AG10803 (cell line): ENCODE results near the gene INMT.

Source experiments
- DNase-seq: peaks from one replicate; pipeline ENCODE4 v3.0.0; 2010; ENCODE audit warnings: low read depth
- H3K4me3 ChIP-seq: 2 replicates; pipeline ENCODE4 v1.5.1; 2011; ENCODE audit warnings: mild to moderate bottlenecking, low read length, control low read depth
- TF ChIP-seq, protein P1 (sequence below): conservative IDR thresholded peaks from 2 replicates; pipeline ENCODE4 v1.5.1; 2011; ENCODE audit warnings: mild to moderate bottlenecking, low read length, control low read depth, inconsistent platforms

INMT gene

DNA sequence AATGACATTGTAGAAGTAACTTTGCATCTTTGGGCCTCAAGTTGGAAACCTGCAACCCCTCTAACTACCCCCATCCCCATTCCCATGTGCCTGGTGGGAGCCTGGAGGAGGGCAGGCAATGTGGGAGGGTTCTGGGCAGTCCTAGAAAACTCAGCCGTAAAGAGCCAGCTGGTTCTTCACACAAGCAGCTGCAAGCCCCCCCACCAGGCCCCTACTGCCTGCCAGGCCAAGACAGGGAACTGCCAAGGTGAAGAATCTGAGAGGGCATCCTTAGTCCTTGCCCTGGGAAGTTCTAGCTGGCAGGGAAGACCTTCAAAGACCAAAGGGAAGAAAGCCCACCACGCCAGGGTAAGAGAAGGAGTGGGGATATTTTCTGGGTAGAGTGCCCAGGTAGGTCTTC is 12.2 kb upstream of the INMT start:
- TF ChIP-seq, protein P1, sequence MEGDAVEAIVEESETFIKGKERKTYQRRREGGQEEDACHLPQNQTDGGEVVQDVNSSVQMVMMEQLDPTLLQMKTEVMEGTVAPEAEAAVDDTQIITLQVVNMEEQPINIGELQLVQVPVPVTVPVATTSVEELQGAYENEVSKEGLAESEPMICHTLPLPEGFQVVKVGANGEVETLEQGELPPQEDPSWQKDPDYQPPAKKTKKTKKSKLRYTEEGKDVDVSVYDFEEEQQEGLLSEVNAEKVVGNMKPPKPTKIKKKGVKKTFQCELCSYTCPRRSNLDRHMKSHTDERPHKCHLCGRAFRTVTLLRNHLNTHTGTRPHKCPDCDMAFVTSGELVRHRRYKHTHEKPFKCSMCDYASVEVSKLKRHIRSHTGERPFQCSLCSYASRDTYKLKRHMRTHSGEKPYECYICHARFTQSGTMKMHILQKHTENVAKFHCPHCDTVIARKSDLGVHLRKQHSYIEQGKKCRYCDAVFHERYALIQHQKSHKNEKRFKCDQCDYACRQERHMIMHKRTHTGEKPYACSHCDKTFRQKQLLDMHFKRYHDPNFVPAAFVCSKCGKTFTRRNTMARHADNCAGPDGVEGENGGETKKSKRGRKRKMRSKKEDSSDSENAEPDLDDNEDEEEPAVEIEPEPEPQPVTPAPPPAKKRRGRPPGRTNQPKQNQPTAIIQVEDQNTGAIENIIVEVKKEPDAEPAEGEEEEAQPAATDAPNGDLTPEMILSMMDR = no peak
- H3K4me3 ChIP-seq = no peak overlapping the region
- DNase-seq = no peak

DNA sequence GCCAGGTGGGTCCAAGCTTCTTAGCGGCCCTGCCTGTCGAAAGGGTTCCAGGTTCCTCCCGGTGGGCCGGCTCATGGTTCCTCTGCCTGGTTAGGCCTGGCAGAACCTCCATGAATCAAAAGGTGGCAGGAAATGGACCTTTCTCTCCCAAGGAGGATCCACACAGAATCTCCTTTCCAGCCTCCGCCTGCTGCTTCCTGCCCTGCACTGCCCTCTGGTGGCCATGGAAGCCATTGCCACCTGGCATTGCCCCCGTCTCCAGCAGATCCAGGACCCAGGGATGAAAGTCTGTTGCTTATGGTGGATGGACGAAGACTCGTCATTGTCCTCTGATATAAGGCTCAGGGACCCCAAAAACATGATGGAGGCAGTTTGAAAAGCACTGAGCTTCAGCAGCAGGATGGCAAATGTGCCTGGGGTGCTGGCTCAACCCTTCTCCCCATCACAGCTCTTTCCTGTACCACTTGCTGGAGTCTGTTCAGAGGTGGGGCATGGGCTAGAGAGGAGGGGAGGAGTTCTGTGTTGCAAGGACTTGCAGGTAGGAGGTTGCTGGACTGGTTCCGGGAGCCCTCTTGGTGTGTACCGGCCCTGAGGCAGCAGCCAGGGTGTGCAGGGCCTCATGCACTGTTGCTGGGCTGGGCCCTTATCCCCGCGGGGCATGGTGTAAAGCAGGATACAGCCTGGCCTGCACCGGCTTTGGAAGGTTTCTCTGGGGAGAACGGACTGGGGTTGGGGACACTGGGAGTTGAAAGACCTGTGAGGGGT is 11.3 kb upstream of the INMT start:
- TF ChIP-seq, protein P1 = peak; percentile 97
- DNase-seq = peak; percentile 57
- H3K4me3 ChIP-seq = no peak overlapping the region

DNA sequence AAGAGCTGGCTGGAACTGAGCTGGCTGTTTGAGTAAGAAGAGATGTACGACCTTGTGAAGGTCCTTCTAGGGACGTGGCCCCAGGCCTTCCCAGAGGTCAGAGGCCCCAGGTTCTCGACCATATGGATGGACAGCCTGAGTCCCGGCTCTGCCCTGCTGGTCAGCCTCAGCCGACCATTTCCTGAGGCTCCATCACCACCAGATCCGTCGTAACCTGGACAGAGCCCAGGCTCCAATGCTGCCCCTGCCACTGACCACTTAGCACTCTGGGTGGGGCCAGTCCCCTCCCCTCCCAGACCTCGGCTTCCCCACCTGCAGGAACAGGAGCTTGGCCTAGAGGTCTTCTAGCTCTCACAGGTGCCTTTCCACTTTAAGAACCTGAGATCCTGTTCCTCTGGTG is 10.6 kb upstream of the INMT start:
- no peak overlapping the region for H3K4me3 ChIP-seq
- TF ChIP-seq, protein P1 = no peak
- DNase-seq = no peak

DNA sequence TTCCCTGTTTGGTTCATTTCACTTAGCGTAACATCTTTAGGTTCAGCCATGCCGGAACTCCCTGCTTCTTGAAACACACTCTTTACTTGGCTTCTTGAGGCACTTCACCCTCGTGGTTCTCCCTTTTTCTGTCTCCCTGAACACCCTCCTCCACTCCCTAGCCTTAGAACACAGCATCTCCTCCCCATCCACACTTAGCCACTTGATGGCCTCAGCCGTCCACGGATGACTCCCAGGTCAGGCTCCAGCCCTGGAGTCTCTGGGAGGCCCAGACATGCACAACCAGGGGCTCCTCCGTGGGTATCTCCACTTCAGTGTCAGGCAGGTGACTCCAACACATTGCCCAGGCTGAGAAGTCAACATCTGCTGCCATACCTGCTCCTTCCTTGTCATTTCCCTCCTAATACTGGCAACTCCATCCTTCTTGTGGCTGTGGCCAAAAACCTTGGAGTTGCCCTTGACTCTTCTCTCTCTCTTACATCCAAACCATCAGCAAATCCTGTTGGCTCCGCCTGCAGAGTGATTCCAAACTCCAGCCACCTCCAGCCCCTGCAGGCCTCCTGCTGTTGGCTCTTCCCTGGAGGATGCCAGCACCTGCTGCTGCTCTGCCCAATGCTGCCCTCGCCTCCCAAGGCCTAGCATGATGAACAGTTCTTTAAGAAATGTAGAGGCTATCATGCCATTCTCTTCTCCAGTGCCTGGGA is 8.4 kb upstream of the INMT start:
- TF ChIP-seq, protein P1 = peak; percentile 57
- DNase-seq = peak; percentile 38
- H3K4me3 ChIP-seq = no peak overlapping the region

DNA sequence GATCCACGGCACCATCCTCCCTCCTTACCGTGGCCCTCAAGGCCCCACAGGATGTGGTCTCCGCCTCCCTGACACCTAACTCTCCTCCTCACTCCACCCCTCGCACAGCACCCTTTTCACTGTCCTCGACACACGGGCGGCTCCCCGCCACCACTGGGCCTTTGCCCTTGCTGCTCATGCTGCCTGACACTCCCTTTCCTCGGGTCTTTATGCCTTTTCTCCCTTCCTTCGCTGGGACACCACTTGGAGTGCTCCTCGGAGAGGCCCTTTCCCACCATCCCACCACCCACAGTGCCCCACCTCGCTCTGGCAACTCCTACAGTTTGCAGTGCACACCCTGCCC is 7.9 kb upstream of the INMT start:
- H3K4me3 ChIP-seq = no peak overlapping the region
- TF ChIP-seq, protein P1 = no peak
- DNase-seq = no peak

DNA sequence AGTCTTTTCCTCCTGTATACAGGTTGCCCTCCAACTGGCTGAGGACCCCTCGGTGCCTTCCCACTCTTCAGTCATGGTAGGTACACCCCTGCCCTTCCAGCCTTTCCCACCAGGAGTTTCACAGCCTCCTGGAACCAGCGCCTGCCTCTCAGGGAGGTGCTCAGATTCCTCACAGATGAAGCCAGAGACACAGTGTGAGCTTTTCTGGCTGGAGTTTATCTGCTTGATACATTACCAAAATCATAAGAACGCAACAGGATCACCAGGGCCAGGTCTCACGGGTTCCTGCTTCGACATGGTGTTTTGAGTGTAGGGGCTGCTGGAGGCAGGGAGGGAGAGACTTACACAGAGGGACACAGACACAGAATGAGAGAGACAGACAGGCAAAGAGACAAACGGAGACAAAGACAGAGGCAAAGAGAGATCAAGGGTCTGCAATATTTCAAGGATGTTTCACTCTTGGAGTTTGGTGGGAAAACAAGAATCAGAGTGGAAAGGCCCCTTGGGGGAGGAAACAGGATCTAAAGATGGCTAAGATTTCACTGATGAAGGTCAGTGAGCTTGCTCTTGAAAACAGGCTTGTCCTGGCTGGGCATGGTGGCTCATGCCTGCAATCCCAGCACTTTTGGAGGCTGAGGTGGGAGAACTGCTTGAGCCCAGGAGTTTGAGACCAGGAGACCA is 6.5 kb upstream of the INMT start:
- TF ChIP-seq, protein P1 = no peak
- no peak overlapping the region for H3K4me3 ChIP-seq
- no peak for DNase-seq
